ENCODE measurements around the gene SHFL. TPM values are rescaled to one million over a fixed set of nuclear protein-coding genes. Genes with fewer than 3 reads are reported as not detected.

SHFL gene
- total RNA-seq, 1 donor from 2014 or later, result 64.1 TPM

GRCh38 chr19:10106100-10106936, 20.2 kb downstream of the SHFL start, which contains the start of gene PPAN:
TSS of gene PPAN (plus strand) at chr19:10106362. CDS start at chr19:10106395, 33 bp downstream.
- Mint-ChIP-seq H3K4me1 (ENCODE audit: low read depth) (peaks cover 60% of the 10 kb centered on the region), H3K36me3 (ENCODE audit: low read depth) (peaks cover 38% of the 10 kb centered on the region), H3K4me3 (peak within 1 kb of the TSS; percentile 97), H3K27ac (peak within 1 kb of the TSS; percentile 99), H3K9me3 (no peaks in the 10 kb centered on the region), H3K27me3 (ENCODE audit: insufficient read depth) (peaks cover 1% of the 10 kb centered on the region)
- intact Hi-C loops (cut with micrococcal nuclease), result loop anchor here (1.0 to 10.0 kb wide), 4 partner anchors 13 to 1328 kb away; partner anchors contain the start of genes EIF3G, ILF3, ODAD3 and PRKCSH
- peak; percentile 97 for DNase-seq (ENCODE audit: low spot score)

DNA sequence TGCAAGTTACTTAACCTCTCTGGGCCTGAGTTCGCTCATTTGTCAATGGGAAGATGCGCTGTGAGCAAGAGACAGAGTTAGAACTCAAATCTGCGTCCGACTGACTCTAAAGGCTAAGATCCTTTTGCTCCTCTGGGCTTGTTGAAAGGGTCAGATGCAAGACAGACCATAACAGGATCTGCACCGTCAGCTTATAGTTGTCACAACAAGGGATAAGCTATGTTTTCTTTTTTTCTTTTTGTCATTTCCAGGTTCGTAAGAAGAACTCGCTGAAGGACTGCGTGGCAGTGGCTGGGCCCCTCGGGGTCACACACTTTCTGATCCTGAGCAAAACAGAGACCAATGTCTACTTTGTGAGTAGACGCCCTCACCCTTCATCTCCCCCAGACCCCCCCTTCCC, 21.1 kb downstream of the SHFL start:
- H3K4me1 Mint-ChIP-seq (ENCODE audit: low read depth), result peaks cover 63% of the 10 kb centered on the region
- intact Hi-C loops (cut with micrococcal nuclease), result loop anchor here (10.0 kb wide), 3 partner anchors 548 to 1328 kb away; partner anchors contain the start of genes ILF3, ODAD3 and PRKCSH
- H3K27me3 Mint-ChIP-seq (ENCODE audit: insufficient read depth), result peaks cover 1% of the 10 kb centered on the region
- DNase-seq (ENCODE audit: low spot score), result no peak
- H3K9me3 Mint-ChIP-seq, result no peaks in the 10 kb centered on the region
- H3K36me3 Mint-ChIP-seq (ENCODE audit: low read depth), result peaks cover 40% of the 10 kb centered on the region
- H3K27ac Mint-ChIP-seq, result peak overlapping the region; percentile 90
- H3K4me3 Mint-ChIP-seq, result peak overlapping the region; percentile 97

GRCh38 chr19:10107817-10108367, 21.8 kb downstream of the SHFL start:
- H3K36me3 Mint-ChIP-seq (ENCODE audit: low read depth), result peaks cover 46% of the 10 kb centered on the region
- intact Hi-C loops (cut with micrococcal nuclease), result loop anchor here (10.0 kb wide), 3 partner anchors 547 to 1327 kb away; partner anchors contain the start of genes ILF3, ODAD3 and PRKCSH
- peaks cover 1% of the 10 kb centered on the region for H3K27me3 Mint-ChIP-seq (ENCODE audit: insufficient read depth)
- DNase-seq (ENCODE audit: low spot score), result no peak
- peaks cover 63% of the 10 kb centered on the region for H3K4me1 Mint-ChIP-seq (ENCODE audit: low read depth)
- peak overlapping the region; percentile 97 for H3K4me3 Mint-ChIP-seq
- H3K9me3 Mint-ChIP-seq, result no peaks in the 10 kb centered on the region
- H3K27ac Mint-ChIP-seq, result peak overlapping the region; percentile 65

GRCh38 chr19:10109528-10109927, 23.4 kb downstream of the SHFL start:
- intact Hi-C loops (cut with micrococcal nuclease), result loop anchor here (10.0 kb wide), 3 partner anchors 545 to 1325 kb away; partner anchors contain the start of genes ILF3, ODAD3 and PRKCSH
- no peak overlapping the region for H3K27ac Mint-ChIP-seq
- no peak for DNase-seq (ENCODE audit: low spot score)
- H3K9me3 Mint-ChIP-seq, result no peaks in the 10 kb centered on the region
- peaks cover 49% of the 10 kb centered on the region for H3K36me3 Mint-ChIP-seq (ENCODE audit: low read depth)
- H3K27me3 Mint-ChIP-seq (ENCODE audit: insufficient read depth), result peaks cover 1% of the 10 kb centered on the region
- peak overlapping the region; percentile 69 for H3K4me3 Mint-ChIP-seq
- H3K4me1 Mint-ChIP-seq (ENCODE audit: low read depth), result peaks cover 55% of the 10 kb centered on the region

DNA sequence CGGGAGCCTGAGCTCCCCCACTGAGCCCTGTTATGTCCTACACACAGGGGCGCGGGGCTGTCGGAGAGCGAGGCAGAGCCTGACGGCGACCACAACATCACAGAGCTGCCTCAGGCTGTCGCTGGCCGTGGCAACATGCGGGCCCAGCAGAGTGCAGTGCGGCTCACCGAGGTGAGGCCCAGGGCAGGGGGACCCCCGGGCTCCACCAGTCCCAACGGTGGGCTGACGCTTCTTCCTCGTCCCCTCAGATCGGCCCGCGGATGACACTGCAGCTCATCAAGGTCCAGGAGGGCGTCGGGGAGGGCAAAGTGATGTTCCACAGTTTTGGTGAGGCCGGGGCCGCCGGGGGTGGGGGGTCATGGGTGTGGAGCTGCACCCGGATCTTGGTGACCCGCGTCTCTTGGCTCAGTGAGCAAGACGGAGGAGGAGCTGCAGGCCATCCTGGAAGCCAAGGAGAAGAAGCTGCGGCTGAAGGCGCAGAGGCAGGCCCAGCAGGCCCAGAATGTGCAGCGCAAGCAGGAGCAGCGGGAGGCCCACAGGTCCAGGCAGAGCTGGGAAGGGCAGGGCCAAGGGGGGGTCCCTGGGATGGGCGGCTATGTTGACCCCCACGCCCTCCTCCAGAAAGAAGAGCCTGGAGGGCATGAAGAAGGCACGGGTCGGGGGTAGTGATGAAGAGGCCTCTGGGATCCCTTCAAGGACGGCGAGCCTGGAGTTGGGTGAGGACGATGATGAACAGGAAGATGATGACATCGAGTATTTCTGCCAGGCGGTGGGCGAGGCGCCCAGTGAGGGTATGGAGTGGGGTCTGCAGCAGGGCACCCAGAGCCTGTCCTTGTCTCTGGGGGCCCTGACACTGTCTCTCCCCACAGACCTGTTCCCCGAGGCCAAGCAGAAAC, 24.2 kb downstream of the SHFL start:
- no peak for DNase-seq (ENCODE audit: low spot score)
- H3K4me1 Mint-ChIP-seq (ENCODE audit: low read depth), result peaks cover 47% of the 10 kb centered on the region
- H3K36me3 Mint-ChIP-seq (ENCODE audit: low read depth), result peaks cover 49% of the 10 kb centered on the region
- no peaks in the 10 kb centered on the region for H3K9me3 Mint-ChIP-seq
- H3K4me3 Mint-ChIP-seq, result peak overlapping the region; percentile 61
- peak overlapping the region; percentile 29 for H3K27ac Mint-ChIP-seq
- no peaks in the 10 kb centered on the region for H3K27me3 Mint-ChIP-seq (ENCODE audit: insufficient read depth)
- intact Hi-C loops (cut with micrococcal nuclease), result no loop called here

- DNase-seq (ENCODE audit: low spot score), result no peak
- Mint-ChIP-seq H3K4me3 (peak overlapping the region; percentile 61), H3K9me3 (no peaks in the 10 kb centered on the region), H3K36me3 (ENCODE audit: low read depth) (peaks cover 50% of the 10 kb centered on the region), H3K4me1 (ENCODE audit: low read depth) (peaks cover 40% of the 10 kb centered on the region), H3K27me3 (ENCODE audit: insufficient read depth) (no peaks in the 10 kb centered on the region), H3K27ac (peak overlapping the region; percentile 90)
- intact Hi-C loops (cut with micrococcal nuclease), result no loop called here
Observed at GRCh38 chr19:10110972-10111317, 24.8 kb downstream of the SHFL start.

DNA sequence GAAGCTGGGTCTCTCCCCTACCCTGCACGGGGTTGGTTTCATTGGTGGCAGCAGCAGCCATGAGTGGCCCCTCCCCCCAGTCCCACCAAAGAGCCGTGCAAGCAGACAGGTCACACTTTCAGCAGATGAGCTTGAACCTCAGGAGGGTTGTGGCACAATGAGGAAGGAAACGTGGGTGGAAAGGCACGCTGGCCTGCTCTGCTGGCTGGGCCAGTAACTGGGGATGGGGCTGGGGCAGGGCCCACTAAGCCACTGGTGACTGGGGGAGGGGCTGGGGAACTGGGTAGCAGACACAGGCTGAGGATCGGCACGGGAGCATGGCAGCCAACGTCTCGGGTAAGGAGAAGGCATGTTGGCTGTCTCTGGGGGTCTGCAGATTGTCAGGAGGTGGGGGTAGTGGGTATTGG, 25.3 kb downstream of the SHFL start, which contains the start of gene P2RY11:
Gene P2RY11 (plus strand): TSS at position 289 of the 407 bp plus-strand sequence. CDS start 29 bp downstream, at position 318.
- no peaks in the 10 kb centered on the region for H3K27me3 Mint-ChIP-seq (ENCODE audit: insufficient read depth)
- H3K4me3 Mint-ChIP-seq, result peak within 1 kb of the TSS; percentile 70
- H3K4me1 Mint-ChIP-seq (ENCODE audit: low read depth), result peaks cover 39% of the 10 kb centered on the region

GRCh38 chr19:10112037-10112761, 26.1 kb downstream of the SHFL start:
- no peaks in the 10 kb centered on the region for H3K9me3 Mint-ChIP-seq
- no peaks in the 10 kb centered on the region for H3K27me3 Mint-ChIP-seq (ENCODE audit: insufficient read depth)
- no peak for DNase-seq (ENCODE audit: low spot score)
- H3K4me3 Mint-ChIP-seq, result peak overlapping the region; percentile 70
- peak overlapping the region; percentile 90 for H3K27ac Mint-ChIP-seq
- intact Hi-C loops (cut with micrococcal nuclease), result loop anchor here (1.0 to 2.0 kb wide), 5 partner anchors 8 to 177 kb away; no protein-coding TSS in a partner anchor
- peaks cover 54% of the 10 kb centered on the region for H3K36me3 Mint-ChIP-seq (ENCODE audit: low read depth)
- H3K4me1 Mint-ChIP-seq (ENCODE audit: low read depth), result peaks cover 34% of the 10 kb centered on the region

More for the DNA sequence above, 25.3 kb downstream of the SHFL start, which contains the start of gene P2RY11:
- H3K36me3 Mint-ChIP-seq (ENCODE audit: low read depth), result peaks cover 55% of the 10 kb centered on the region
- intact Hi-C loops (cut with micrococcal nuclease), result no loop called here
- H3K27ac Mint-ChIP-seq, result peak within 1 kb of the TSS; percentile 90
- H3K9me3 Mint-ChIP-seq, result no peaks in the 10 kb centered on the region
- no peak for DNase-seq (ENCODE audit: low spot score)

GRCh38 chr19:10112895-10113591, 26.9 kb downstream of the SHFL start:
- DNase-seq (ENCODE audit: low spot score), result peak; percentile 41
- peak overlapping the region; percentile 90 for H3K27ac Mint-ChIP-seq
- peaks cover 28% of the 10 kb centered on the region for H3K4me1 Mint-ChIP-seq (ENCODE audit: low read depth)
- intact Hi-C loops (cut with micrococcal nuclease), result loop anchor here (1.0 to 2.0 kb wide), 6 partner anchors 7 to 178 kb away; no protein-coding TSS in a partner anchor
- H3K36me3 Mint-ChIP-seq (ENCODE audit: low read depth), result peaks cover 49% of the 10 kb centered on the region
- no peaks in the 10 kb centered on the region for H3K9me3 Mint-ChIP-seq
- H3K4me3 Mint-ChIP-seq, result peak overlapping the region; percentile 70
- H3K27me3 Mint-ChIP-seq (ENCODE audit: insufficient read depth), result no peaks in the 10 kb centered on the region

DNA sequence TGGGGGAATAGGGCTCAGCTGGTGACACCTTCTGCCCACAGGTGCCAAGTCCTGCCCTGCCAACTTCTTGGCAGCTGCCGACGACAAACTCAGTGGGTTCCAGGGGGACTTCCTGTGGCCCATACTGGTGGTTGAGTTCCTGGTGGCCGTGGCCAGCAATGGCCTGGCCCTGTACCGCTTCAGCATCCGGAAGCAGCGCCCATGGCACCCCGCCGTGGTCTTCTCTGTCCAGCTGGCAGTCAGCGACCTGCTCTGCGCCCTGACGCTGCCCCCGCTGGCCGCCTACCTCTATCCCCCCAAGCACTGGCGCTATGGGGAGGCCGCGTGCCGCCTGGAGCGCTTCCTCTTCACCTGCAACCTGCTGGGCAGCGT, 27.5 kb downstream of the SHFL start:
- DNase-seq (ENCODE audit: low spot score), result no peak
- Mint-ChIP-seq H3K9me3 (no peaks in the 10 kb centered on the region), H3K27ac (no peak overlapping the region), H3K4me1 (ENCODE audit: low read depth) (peaks cover 28% of the 10 kb centered on the region), H3K36me3 (ENCODE audit: low read depth) (peaks cover 45% of the 10 kb centered on the region), H3K4me3 (no peak overlapping the region), H3K27me3 (ENCODE audit: insufficient read depth) (no peaks in the 10 kb centered on the region)
- intact Hi-C loops (cut with micrococcal nuclease), result loop anchor here (1.0 to 2.0 kb wide), 4 partner anchors 15 to 179 kb away; no protein-coding TSS in a partner anchor

- H3K27me3 Mint-ChIP-seq (ENCODE audit: insufficient read depth), result no peaks in the 10 kb centered on the region
- no peak overlapping the region for H3K4me3 Mint-ChIP-seq
- no peaks in the 10 kb centered on the region for H3K9me3 Mint-ChIP-seq
- no peak overlapping the region for H3K27ac Mint-ChIP-seq
- no peak for DNase-seq (ENCODE audit: low spot score)
- intact Hi-C loops (cut with micrococcal nuclease), result loop anchor here (1.0 to 2.0 kb wide), 4 partner anchors 15 to 179 kb away; no protein-coding TSS in a partner anchor
- peaks cover 32% of the 10 kb centered on the region for H3K4me1 Mint-ChIP-seq (ENCODE audit: low read depth)
- H3K36me3 Mint-ChIP-seq (ENCODE audit: low read depth), result peaks cover 47% of the 10 kb centered on the region
Observed at GRCh38 chr19:10113964-10114650, 28.0 kb downstream of the SHFL start.

Measured in activated T-helper 1 cell treated with anti-CD3 and anti-CD28 coated beads, Interleukin-12 subunit alpha, Interleukin-12 subunit beta, Interleukin-2, Interleukin-4 antibody, amounts not matched to agents 30 ng/mL and 10 ng/mL and 1 ng/mL, durations not matched to agents 14 hours and 24 hours and 36 hours (primary cell).